H1 (cell line): ENCODE results near the gene OR9A4. TPM values are rescaled to one million over a fixed set of nuclear protein-coding genes. Genes with fewer than 3 reads are reported as not detected.

Source experiments
- RFX5 ChIP-seq: IDR thresholded peaks from 2 replicates; pipeline ENCODE4 v1.6.1; 2011; ENCODE audit warnings: low read depth, low read length, improper control_type of control experiment, borderline replicate concordance
- polyA plus RNA-seq, 7 experiments: library from polyadenylated mRNA; depleted of rRNA in 3 of 7; stranded (reverse) in 5 of 7; unstranded in 2 of 7; fragments of >200 nt in 5 of 7; fragments of 200-250 nt in 2 of 7; gene quantifications; 1 replicate in 5 of 7; 2 replicates in 1 of 7; 4 replicates in 1 of 7; pipeline versions ENCODE4 v1.2.1 to v1.2.3, GENCODE V29; 2011 to 2013; ENCODE audit warnings: missing spikeins in 2 of 7, mixed read lengths in 2 of 7
- total RNA-seq: library from RNA; stranded (reverse); fragmentation: NEBNext Ultra II Directional; extraction: Animal tissue kit (Norgen Biotek cat#: 25700); gene quantifications from 2 replicates; pipeline ENCODE4 v1.2.1, GENCODE V29; 2021
- TF ChIP-seq, protein P1 (sequence below): fragments of 300-600 bp; sonication (generic); IDR thresholded peaks from 2 replicates; pipeline ENCODE4 v1.7.1; 2012; ENCODE audit warnings: low read length, moderate library complexity, mild to moderate bottlenecking, inconsistent platforms; ENCODE audit not compliant: insufficient replicate concordance

OR9A4 gene
- total and polyA plus RNA-seq, 2 of the 8 experiments (the other 6 are each of a cell fraction or from before 2014, with no cell fraction given): not detected

DNA sequence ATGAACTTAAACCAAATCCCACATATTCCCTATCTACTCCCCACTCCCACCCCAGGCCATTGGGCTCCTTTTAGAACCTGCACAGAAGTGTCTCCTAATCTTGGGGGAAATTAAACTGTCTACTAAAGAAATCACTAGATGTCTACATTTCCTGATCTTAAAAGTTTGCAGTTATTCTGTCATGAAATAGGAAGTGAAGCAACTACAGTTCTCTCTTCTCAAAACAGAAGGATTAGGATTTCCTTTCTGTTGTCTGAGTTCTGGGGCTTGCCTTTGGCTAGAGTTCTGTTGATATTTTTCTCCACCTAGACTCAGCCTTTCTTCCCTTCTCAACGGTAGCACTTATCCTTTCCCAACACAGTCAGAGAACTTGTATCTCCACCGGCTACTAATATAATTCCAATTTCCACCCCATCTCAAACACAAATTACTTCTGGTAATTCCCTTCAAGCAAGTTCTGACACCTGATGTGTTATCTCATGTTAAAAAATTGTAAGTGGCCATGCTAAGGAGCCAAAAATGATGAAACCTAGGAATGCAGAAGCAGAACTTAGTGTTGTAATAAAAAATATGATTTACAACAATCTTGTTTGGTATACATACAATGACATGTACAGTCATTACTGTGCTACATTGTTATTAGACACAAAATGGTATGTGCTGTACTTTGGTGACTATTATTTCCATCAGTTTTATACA lies 12.1 kb downstream of the OR9A4 start (continued):
- TF ChIP-seq, protein P1, sequence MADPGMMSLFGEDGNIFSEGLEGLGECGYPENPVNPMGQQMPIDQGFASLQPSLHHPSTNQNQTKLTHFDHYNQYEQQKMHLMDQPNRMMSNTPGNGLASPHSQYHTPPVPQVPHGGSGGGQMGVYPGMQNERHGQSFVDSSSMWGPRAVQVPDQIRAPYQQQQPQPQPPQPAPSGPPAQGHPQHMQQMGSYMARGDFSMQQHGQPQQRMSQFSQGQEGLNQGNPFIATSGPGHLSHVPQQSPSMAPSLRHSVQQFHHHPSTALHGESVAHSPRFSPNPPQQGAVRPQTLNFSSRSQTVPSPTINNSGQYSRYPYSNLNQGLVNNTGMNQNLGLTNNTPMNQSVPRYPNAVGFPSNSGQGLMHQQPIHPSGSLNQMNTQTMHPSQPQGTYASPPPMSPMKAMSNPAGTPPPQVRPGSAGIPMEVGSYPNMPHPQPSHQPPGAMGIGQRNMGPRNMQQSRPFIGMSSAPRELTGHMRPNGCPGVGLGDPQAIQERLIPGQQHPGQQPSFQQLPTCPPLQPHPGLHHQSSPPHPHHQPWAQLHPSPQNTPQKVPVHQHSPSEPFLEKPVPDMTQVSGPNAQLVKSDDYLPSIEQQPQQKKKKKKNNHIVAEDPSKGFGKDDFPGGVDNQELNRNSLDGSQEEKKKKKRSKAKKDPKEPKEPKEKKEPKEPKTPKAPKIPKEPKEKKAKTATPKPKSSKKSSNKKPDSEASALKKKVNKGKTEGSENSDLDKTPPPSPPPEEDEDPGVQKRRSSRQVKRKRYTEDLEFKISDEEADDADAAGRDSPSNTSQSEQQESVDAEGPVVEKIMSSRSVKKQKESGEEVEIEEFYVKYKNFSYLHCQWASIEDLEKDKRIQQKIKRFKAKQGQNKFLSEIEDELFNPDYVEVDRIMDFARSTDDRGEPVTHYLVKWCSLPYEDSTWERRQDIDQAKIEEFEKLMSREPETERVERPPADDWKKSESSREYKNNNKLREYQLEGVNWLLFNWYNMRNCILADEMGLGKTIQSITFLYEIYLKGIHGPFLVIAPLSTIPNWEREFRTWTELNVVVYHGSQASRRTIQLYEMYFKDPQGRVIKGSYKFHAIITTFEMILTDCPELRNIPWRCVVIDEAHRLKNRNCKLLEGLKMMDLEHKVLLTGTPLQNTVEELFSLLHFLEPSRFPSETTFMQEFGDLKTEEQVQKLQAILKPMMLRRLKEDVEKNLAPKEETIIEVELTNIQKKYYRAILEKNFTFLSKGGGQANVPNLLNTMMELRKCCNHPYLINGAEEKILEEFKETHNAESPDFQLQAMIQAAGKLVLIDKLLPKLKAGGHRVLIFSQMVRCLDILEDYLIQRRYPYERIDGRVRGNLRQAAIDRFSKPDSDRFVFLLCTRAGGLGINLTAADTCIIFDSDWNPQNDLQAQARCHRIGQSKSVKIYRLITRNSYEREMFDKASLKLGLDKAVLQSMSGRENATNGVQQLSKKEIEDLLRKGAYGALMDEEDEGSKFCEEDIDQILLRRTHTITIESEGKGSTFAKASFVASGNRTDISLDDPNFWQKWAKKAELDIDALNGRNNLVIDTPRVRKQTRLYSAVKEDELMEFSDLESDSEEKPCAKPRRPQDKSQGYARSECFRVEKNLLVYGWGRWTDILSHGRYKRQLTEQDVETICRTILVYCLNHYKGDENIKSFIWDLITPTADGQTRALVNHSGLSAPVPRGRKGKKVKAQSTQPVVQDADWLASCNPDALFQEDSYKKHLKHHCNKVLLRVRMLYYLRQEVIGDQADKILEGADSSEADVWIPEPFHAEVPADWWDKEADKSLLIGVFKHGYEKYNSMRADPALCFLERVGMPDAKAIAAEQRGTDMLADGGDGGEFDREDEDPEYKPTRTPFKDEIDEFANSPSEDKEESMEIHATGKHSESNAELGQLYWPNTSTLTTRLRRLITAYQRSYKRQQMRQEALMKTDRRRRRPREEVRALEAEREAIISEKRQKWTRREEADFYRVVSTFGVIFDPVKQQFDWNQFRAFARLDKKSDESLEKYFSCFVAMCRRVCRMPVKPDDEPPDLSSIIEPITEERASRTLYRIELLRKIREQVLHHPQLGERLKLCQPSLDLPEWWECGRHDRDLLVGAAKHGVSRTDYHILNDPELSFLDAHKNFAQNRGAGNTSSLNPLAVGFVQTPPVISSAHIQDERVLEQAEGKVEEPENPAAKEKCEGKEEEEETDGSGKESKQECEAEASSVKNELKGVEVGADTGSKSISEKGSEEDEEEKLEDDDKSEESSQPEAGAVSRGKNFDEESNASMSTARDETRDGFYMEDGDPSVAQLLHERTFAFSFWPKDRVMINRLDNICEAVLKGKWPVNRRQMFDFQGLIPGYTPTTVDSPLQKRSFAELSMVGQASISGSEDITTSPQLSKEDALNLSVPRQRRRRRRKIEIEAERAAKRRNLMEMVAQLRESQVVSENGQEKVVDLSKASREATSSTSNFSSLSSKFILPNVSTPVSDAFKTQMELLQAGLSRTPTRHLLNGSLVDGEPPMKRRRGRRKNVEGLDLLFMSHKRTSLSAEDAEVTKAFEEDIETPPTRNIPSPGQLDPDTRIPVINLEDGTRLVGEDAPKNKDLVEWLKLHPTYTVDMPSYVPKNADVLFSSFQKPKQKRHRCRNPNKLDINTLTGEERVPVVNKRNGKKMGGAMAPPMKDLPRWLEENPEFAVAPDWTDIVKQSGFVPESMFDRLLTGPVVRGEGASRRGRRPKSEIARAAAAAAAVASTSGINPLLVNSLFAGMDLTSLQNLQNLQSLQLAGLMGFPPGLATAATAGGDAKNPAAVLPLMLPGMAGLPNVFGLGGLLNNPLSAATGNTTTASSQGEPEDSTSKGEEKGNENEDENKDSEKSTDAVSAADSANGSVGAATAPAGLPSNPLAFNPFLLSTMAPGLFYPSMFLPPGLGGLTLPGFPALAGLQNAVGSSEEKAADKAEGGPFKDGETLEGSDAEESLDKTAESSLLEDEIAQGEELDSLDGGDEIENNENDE: no peak
- TF ChIP-seq RFX5: no peak
